Inflammatory macrophage treated with lipopolysaccharide for 4 hours (primary cell): ENCODE measurements around the gene CYTH2.
A peak's percentile ranks its signal among the peaks of the same experiment; 100 is the strongest.

ENCODE experiments used
- DNase-seq: peaks from one replicate; pipeline ENCODE4 v3.0.0-alpha.2; 2020

The CYTH2 gene

GRCh38 chr19:48496959-48497727 is 28.0 kb downstream of the CYTH2 start:
- no peak for DNase-seq

- DNase-seq = no peak
These were observed 28.8 kb downstream of the CYTH2 start for GRCh38 chr19:48497728-48498594.

GRCh38 chr19:48498595-48499311 is 29.6 kb downstream of the CYTH2 start:
- no peak for DNase-seq

GRCh38 chr19:48499316-48500090 is 30.3 kb downstream of the CYTH2 start:
- no peak for DNase-seq

GRCh38 chr19:48500830-48501493 is 31.8 kb downstream of the CYTH2 start:
- DNase-seq = no peak

GRCh38 chr19:48501494-48502349 is 32.6 kb downstream of the CYTH2 start:
- DNase-seq = peak; percentile 63

GRCh38 chr19:48502350-48503018 is 33.3 kb downstream of the CYTH2 start:
- no peak for DNase-seq

GRCh38 chr19:48506138-48506733 is 37.1 kb downstream of the CYTH2 start:
- DNase-seq = peak; percentile 65

- DNase-seq = no peak
These were observed 38.8 kb downstream of the CYTH2 start for GRCh38 chr19:48507911-48508439.

GRCh38 chr19:48508729-48509411 is 39.7 kb downstream of the CYTH2 start:
- DNase-seq = no peak

- peak; percentile 27 for DNase-seq
These were observed 40.5 kb downstream of the CYTH2 start for GRCh38 chr19:48509467-48510194.

- peak; percentile 46 for DNase-seq
These were observed 41.5 kb downstream of the CYTH2 start for GRCh38 chr19:48510421-48511268.

GRCh38 chr19:48511321-48511731 is 42.2 kb downstream of the CYTH2 start:
- no peak for DNase-seq

- no peak for DNase-seq
These were observed 42.8 kb downstream of the CYTH2 start, which contains the start of gene LMTK3 for GRCh38 chr19:48511800-48512503. TSS of gene LMTK3 (minus strand) at chr19:48511835. CDS start at chr19:48511576, 259 bp downstream.

- DNase-seq = peak; percentile 41
These were observed 43.5 kb downstream of the CYTH2 start for GRCh38 chr19:48512504-48513288.
